Natural killer cell (primary cell): ENCODE data around the gene CYB5R3. TPM values are rescaled to one million over a fixed set of nuclear protein-coding genes. Genes with fewer than 3 reads are reported as not detected.

Source experiments
- ATAC-seq, 3 donors: fragments of 150-1000 bp in 2 of 3; fragments of 200-7000 bp in 1 of 3; cut with Tn5 transposase; 1 replicate in 1 of 3; 2 replicates in 2 of 3; pipeline ENCODE4 v1.10.0; 2021; ENCODE audit warnings: mild to moderate bottlenecking in 2 of 3, moderate library complexity in 2 of 3
- DNase-seq, 2 donors: peaks; one replicate each; pipeline versions ENCODE4 v3.0.0 to v3.0.0-alpha.2; 2013 to 2021; ENCODE audit warnings: mixed read lengths in 1 of 2
- H3K27ac ChIP-seq: one replicate; pipeline ENCODE4 v1.5.1; 2013; ENCODE audit warnings: mild to moderate bottlenecking, low read length
- H3K27me3 ChIP-seq: one replicate; pipeline ENCODE4 v1.6.1; 2013; ENCODE audit warnings: low read length; ENCODE audit not compliant: control insufficient read depth, insufficient read depth
- H3K36me3 ChIP-seq: one replicate; pipeline ENCODE4 v1.6.1; 2013; ENCODE audit warnings: low read length; ENCODE audit not compliant: control insufficient read depth, insufficient read depth
- H3K4me1 ChIP-seq: one replicate; pipeline ENCODE4 v1.6.1; 2013; ENCODE audit warnings: low read length; ENCODE audit not compliant: control insufficient read depth, insufficient read depth
- H3K4me3 ChIP-seq: one replicate; pipeline ENCODE4 v1.5.1; 2013; ENCODE audit warnings: low read length
- H3K9me3 ChIP-seq: one replicate; pipeline ENCODE4 v1.6.1; 2013; ENCODE audit warnings: low read length; ENCODE audit not compliant: control insufficient read depth, insufficient read depth
- H3K27ac Mint-ChIP-seq, 2 donors: one replicate each; pipeline ENCODE4 v1.8.0; 2022; ENCODE audit warnings: mild to moderate bottlenecking in 2 of 2, mixed read lengths in 2 of 2, moderate library complexity in 1 of 2
- H3K27me3 Mint-ChIP-seq, 2 donors: one replicate each; pipeline ENCODE4 v1.8.0; 2022; ENCODE audit warnings: low read depth in 2 of 2, mixed read lengths in 2 of 2
- H3K36me3 Mint-ChIP-seq: one replicate; pipeline ENCODE4 v1.8.0; 2022; ENCODE audit warnings: mixed read lengths
- H3K4me1 Mint-ChIP-seq, 2 donors: one replicate each; pipeline ENCODE4 v1.8.0; 2022; ENCODE audit warnings: mixed read lengths in 2 of 2
- H3K4me3 Mint-ChIP-seq: one replicate; pipeline ENCODE4 v1.8.0; 2022; ENCODE audit warnings: mild to moderate bottlenecking, moderate library complexity, mixed read lengths
- H3K9me3 Mint-ChIP-seq, 2 donors: one replicate each; pipeline ENCODE4 v1.8.0; 2022; ENCODE audit warnings: mixed read lengths in 2 of 2
- CTCF ChIP-seq: fragments of 200-600 bp; IDR thresholded peaks from one replicate; pipeline ENCODE4 v1.8.0; 2022; ENCODE audit warnings: antibody characterized with exemption
- WGBS: methylation state at CpG from one replicate; pipeline ENCODE4 v1.1.7; 2013; ENCODE audit warnings: missing lambda C conversion rate; ENCODE audit not compliant: insufficient coverage; 5-methylcytosine and 5-hydroxymethylcytosine counted together
- intact Hi-C: fragments of 100-400 bp; cut with micrococcal nuclease; formaldehyde crosslinking; loops from one replicate; pipeline ENCODE4 v1.14.2; 2022
- total RNA-seq, 4 donors: library from RNA; stranded (reverse); fragments of 120-200 nt in 1 of 4; gene quantifications; one replicate each; pipeline versions ENCODE4 v1.2.3 to v1.2.4, GENCODE V29; 2013 to 2022

CYB5R3 gene
- total RNA-seq: 10 to 100 TPM; 55.7 to 72.6 (median 68.0) TPM
- total RNA-seq (2013): 26.0 TPM

GRCh38 chr22:42649246-42650099, at the start of gene CYB5R3:
CYB5R3 (minus strand) TSS chr22:42649392; CDS start chr22:42649315, 77 bp downstream.
- Mint-ChIP-seq H3K4me1 (peaks cover 8 to 43% of the 10 kb centered on the region in 2 donors), H3K36me3 (no peaks in the 10 kb centered on the region), H3K9me3 (no peaks in the 10 kb centered on the region), H3K4me3 (peak within 1 kb of the TSS; percentile 91), H3K27me3 (no peaks in the 10 kb centered on the region), H3K27ac (peak within 1 kb of the TSS; percentile 78 to 92)
- peak within 1 kb of the TSS; percentile 85 for H3K27ac ChIP-seq
- H3K4me1 ChIP-seq: peaks cover 49% of the 10 kb centered on the region
- intact Hi-C loops: loop anchor here (2.0 kb wide), 1 partner anchor 35 kb away; the partner anchor contains the start of gene POLDIP3
- DNase-seq: peak; percentile 78 to 82
- no peaks in the 10 kb centered on the region for H3K27me3 ChIP-seq
- TF ChIP-seq CTCF: peak; percentile 16
- peak; percentile 77 to 88 (median 81) for ATAC-seq
- H3K9me3 ChIP-seq: no peaks in the 10 kb centered on the region
- peak within 1 kb of the TSS; percentile 55 for H3K4me3 ChIP-seq
- WGBS: 6% methylated on average over 78 of the region's 81 CpGs
- no peaks in the 10 kb centered on the region for H3K36me3 ChIP-seq

GRCh38 chr22:42697542-42698013, 48.4 kb upstream of the CYB5R3 start:
- H3K9me3 Mint-ChIP-seq: no peaks in the 10 kb centered on the region
- Histone ChIP-seq H3K4me3 (no peak overlapping the region), H3K27me3 (no peaks in the 10 kb centered on the region), H3K4me1 (peaks cover 4% of the 10 kb centered on the region), H3K36me3 (no peaks in the 10 kb centered on the region), H3K27ac (no peak overlapping the region), H3K9me3 (no peaks in the 10 kb centered on the region)
- intact Hi-C loops: no loop called here
- WGBS: 91% methylated on average over 16 of the region's 16 CpGs
- no peak overlapping the region for H3K27ac Mint-ChIP-seq
- ATAC-seq (no peak), DNase-seq (no peak)
- no peaks in the 10 kb centered on the region for H3K36me3 Mint-ChIP-seq
- no peaks in the 10 kb centered on the region for H3K4me1 Mint-ChIP-seq
- H3K4me3 Mint-ChIP-seq: no peak overlapping the region
- no peak for TF ChIP-seq CTCF
- H3K27me3 Mint-ChIP-seq: no peaks in the 10 kb centered on the region

GRCh38 chr22:42696331-42696967, 47.3 kb upstream of the CYB5R3 start:
- Mint-ChIP-seq H3K4me3 (no peak overlapping the region), H3K9me3 (no peaks in the 10 kb centered on the region), H3K36me3 (no peaks in the 10 kb centered on the region), H3K27ac (no peak overlapping the region), H3K27me3 (no peaks in the 10 kb centered on the region), H3K4me1 (no peaks in the 10 kb centered on the region)
- peaks cover 6% of the 10 kb centered on the region for H3K4me1 ChIP-seq
- no peak for TF ChIP-seq CTCF
- H3K4me3 ChIP-seq: no peak overlapping the region
- ATAC-seq (no peak), DNase-seq (no peak)
- H3K27me3 ChIP-seq: no peaks in the 10 kb centered on the region
- H3K27ac ChIP-seq: no peak overlapping the region
- intact Hi-C loops: no loop called here
- no peaks in the 10 kb centered on the region for H3K9me3 ChIP-seq
- 71% methylated on average over 10 of the region's 10 CpGs for WGBS
- H3K36me3 ChIP-seq: no peaks in the 10 kb centered on the region
